ENCODE results near the gene GLCE.

The GLCE gene

DNA sequence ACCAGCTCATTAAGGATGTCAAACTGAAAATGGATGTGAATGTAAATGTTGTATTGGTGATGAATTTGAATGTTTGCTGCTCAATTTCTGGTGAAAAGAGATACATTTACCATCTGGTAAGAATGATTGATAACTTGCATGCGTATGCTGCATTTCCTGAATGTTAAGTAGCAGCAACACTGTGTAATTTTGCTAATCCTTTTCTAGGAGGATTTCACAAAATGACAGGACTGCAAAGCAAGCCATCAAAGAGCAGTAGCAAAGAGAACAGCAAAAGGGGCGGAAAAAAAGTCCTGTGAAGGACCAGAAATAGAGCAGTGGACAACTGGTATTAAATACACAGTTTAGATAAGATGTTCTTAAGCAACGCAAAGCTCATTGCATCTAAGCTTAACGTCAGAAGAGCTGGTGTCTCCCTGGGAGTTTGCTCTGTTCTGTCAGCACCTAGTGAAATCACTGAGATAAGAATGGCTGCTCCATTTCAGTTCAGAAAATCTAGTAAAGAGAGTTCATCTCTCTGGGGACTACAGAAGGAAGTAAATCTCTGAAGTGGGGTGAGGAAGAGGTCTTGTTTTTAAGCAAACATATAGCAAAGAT lies 114.7 kb downstream of the GLCE start:
- TF ChIP-seq GATA3 (IDR thresholded peaks at IDR 0.05; ENCODE audit: low read depth, low read length) = no peak

DNA sequence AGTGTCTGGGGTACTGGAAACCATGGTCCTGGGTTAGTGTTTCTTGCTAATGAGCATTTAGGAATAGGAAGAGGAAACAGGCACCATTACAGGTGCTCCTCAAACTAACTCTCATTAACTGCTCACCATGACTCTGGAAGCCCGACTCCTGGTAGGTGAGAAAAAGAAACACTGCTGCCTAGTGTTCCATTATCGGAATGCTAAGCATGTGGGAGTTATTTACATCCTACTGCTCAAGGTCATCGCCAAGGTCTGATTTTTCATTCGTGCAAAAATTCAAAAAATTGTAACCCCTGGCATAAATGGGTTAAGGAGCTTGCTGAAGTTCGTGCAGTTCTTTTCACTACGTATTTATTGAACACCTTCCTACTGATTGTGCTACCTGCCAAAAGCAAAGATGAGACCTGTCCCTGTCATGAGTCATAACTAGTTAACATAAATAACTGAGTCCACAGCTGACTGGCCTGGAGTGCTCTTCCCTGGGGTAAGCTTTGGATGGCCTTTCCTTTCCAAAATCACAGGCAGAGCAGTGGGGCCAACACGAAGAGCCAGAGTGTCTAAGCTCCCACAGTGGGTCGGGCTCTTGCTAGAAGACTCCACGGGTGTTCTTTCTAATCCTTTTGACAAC lies 115.6 kb downstream of the GLCE start:
- TF ChIP-seq GATA3 (IDR thresholded peaks at IDR 0.05; ENCODE audit: low read depth, low read length) (no peak), GATA2 (IDR thresholded peaks at IDR 0.05; ENCODE audit: low read depth, low read length) (no peak)

DNA sequence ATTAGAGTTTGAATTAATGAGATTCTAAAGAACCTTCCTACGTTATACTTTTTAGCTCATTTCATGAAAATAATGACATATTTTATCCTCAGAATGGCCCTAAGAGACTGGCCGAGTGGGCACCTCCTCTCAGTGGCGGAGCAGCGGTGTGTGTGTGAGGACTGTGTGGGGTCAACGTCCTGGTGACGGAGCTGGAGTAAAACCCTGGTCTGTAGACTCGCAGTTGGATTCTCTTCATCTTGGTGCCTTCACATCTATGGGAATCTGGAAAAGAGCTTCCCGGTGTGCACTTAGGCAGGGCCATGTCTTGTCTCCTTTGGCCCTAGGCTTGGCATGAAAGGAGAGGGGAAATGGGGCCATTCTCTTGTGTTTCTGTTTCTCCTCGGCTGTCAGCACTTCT lies 116.9 kb downstream of the GLCE start:
- TF ChIP-seq GATA2 (IDR thresholded peaks at IDR 0.05; ENCODE audit: low read depth, low read length) = no peak
- TF ChIP-seq GATA3 (IDR thresholded peaks at IDR 0.05; ENCODE audit: low read depth, low read length) = no peak

DNA sequence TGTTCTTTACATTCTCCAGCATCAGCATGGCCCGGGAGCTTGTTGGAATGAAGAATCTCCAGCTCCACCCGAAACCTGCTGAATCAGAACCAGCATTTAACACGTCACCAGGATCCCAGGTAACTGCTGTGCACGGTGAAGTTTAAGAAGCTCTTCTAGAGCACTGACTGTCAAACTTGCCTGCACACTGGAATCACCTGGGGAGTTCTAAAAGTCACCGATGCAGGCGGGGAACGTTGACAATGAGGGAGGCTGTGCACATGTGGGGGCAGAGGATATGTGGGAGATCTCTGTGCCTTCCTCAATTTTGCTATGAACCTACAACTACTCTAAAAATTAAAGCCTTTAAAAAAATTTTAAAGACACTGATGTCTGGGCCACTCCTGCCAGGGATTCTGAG lies 119.2 kb downstream of the GLCE start:
- TF ChIP-seq GATA3 (IDR thresholded peaks at IDR 0.05; ENCODE audit: low read depth, low read length) = no peak
- no peak for TF ChIP-seq GATA2 (IDR thresholded peaks at IDR 0.05; ENCODE audit: low read depth, low read length)

DNA sequence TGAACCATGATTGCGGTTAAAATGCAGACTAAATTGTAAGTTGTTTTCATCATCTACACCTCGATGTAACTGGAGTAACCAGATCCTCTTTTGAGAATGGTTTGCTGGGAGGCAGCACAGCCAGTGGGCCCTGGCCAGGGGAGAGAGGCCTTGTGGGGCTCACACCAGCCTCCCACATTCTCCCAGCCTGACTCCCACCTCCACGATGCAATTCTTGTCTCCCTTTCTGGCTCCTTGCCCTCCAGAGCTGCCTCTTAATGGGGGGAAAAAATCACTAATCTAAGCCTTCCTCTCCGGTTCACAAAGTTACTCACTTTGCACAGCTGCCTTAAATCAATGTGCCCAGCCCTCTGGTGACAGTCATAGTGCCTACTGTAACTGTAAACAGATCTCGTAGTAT lies 120.3 kb downstream of the GLCE start:
- TF ChIP-seq GATA3 (IDR thresholded peaks at IDR 0.05; ENCODE audit: low read depth, low read length) (no peak), GATA2 (IDR thresholded peaks at IDR 0.05; ENCODE audit: low read depth, low read length) (no peak)

DNA sequence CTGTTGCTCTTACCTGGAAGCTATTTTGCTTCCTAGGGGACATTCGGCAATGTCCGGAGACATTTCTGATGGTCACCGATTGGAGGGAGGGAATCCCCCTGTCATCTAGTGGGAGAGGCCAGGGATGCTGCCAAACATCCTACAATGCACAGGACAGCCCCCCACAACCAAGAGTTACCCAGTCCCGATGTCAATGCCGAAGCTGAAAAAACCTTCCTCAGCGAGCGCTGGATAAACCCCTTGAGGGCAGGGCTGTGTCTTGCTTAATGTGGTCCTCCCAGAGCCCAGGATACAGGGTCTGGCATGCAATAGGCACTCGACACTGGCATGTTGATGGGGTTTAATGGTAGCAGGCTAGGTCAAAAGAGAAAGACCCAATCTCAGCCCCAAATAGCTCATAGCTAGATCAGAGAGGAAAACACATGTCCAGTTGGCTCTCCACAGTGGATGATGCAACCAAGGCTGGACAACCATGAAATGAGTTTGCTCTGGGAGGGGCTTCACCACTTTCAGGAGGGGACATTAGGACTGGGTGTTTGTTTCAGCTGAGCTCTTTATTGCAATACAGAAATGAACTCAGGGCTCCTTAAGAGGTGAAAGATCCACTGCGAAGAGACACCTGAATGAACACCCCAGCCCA lies 121.8 kb downstream of the GLCE start:
- TF ChIP-seq GATA3 (IDR thresholded peaks at IDR 0.05; ENCODE audit: low read depth, low read length) (no peak), GATA2 (IDR thresholded peaks at IDR 0.05; ENCODE audit: low read depth, low read length) (no peak)

DNA sequence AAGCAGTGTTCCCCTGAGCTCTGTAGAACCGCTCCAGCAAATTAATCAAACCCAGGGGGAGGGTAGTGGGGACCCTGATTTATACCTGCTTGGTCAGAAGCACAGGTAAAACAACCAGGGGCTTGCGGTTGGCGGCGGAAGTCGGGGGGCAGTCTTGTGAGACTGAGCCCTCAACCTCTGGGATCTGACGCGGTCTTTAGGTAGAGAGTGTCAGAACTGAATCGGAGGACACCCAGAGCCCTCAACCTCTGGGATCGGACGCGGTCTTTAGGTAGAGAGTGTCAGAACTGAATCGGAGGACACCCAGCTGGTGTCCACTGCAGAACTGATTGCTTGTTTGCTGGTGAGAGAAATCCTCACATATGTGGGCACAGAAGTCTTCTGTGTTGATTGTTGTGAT lies 125.4 kb downstream of the GLCE start:
- TF ChIP-seq GATA2 (IDR thresholded peaks at IDR 0.05; ENCODE audit: low read depth, low read length) (no peak), GATA3 (IDR thresholded peaks at IDR 0.05; ENCODE audit: low read depth, low read length) (no peak)

DNA sequence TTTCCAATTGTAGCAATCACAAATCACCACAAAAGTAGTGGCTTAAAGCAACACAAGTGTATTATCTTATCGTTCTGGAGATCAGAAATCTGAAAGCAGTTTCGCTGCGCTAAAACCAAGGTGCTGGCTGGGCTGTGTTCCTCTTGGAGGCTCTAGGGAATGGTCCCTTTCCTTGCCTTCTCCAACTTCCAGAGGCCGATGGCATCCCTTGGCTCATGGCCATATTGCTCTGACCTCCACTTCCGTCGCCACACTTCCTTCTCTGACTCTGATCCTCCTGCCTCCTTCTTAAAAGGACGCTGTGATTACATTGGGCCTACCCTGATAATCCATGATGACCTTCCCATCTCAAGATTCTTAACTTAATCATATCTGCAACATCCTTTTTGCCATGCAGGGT lies 127.6 kb downstream of the GLCE start:
- TF ChIP-seq GATA3 (IDR thresholded peaks at IDR 0.05; ENCODE audit: low read depth, low read length) = no peak
- no peak for TF ChIP-seq GATA2 (IDR thresholded peaks at IDR 0.05; ENCODE audit: low read depth, low read length)

DNA sequence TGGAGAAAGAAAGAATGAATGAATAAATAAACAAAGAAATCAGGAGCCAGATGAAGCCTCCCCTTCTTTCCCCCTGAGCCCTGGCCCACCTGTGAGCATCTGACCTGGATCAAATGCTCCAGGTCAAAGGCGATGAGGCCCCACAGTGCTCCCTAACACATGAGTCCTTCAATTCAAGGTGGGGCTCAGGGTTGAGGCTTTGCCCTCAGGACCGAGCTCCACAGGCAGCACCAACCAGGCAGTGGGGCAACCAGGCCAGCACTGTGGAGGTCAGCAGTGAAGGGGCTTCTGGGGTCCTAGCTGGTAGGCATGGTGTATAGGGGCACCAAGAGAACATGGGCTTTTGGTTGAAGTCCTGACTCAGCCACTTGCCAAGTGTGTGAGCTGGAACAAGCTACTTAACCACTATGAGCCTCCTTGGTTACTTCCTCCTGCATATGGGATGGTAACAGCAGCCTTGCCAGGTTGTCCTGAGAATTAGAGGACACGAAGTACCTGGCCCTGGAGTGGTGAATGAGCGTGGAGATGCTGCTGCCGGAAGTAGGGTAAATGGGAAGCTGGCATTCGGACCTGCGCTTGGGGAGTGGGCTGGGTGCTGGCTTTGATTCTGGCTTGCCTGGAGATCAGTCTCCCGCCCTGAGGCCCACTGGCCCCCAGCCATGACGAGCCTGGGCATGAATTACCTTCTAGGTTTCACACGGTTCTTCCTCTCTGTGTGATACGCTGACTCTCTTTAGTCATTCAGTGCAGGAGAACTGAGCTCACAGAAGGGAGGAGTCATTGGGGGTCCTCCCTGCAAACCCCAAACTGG lies 128.3 kb downstream of the GLCE start:
- TF ChIP-seq GATA3 (IDR thresholded peaks at IDR 0.05; ENCODE audit: low read depth, low read length) = no peak
- TF ChIP-seq GATA2 (IDR thresholded peaks at IDR 0.05; ENCODE audit: low read depth, low read length) = no peak

DNA sequence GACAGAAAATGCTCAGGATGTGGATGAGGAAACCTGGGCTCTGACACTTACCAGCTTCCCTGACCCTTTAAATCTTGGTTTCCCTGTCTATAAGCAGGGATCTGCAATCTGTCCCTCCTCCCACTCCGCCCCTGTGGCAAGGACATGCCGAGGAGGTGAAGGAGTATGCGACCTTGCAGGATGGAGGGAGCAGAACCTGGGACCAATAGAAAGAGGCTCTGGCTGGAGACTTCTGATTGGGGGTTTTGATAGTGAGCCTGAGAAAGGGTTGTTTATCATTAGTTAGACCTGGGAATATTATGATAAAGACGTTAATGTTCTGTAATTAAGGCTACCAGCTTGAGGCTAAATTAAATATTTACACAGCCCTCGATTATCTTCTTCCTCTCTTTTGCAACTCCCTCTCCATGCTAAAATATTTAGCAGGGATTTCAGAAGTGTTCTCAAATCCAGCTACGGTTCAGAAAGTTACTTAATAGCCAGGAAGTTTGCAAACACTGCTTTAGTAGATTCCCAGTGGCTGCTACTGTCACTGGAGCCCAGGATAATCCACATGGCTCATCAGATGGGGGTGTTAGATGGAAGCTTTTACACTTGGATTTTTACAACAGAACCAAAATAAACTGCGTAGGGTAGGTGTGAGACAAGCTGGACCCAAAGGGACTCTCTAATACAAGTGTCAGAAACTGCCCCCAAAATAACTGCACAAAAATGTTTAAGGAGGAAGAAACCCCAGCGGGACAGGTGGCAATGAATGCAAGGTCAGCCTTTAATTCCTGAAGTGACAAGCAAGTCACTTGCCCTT lies 129.1 kb downstream of the GLCE start:
- TF ChIP-seq GATA3 (IDR thresholded peaks at IDR 0.05; ENCODE audit: low read depth, low read length) (no peak), GATA2 (IDR thresholded peaks at IDR 0.05; ENCODE audit: low read depth, low read length) (no peak)

DNA sequence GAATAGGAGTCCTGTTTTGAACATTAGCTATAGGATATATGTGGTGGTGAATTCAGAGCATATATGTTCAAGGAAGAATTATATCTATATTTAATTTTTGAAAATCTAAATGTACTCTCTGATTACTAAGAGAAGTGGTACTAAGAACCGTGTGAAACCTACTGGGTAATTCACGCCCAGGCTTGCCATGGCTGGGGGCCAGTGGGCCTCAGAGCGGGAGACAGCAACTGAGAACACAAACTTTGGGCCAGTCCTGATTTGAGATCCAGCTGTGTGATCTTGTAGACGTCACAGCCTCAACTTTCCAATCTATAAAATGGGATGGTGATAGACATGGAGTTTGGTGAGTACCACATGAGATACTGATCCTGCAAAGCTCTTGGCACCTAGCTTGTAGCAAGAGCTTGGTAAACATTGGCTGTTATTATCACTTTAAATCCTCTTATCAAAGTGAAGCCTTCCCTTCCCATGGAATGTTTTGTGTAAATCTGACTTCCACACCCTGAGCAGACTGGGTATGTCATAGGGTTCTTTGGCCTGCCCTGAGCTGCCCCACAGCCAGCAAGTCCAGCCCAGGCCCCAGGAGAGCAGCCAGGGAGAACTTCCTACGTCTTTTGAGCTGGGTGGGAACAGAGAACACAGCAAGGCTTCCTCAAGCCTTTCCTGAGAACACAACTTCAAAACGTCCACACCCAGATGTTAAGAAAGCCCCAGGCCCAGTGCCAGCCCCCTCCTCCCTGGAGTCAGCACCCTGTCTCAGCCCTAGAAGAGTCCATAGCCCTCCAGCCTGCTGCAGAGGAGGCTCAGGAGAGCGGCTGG lies 130.1 kb downstream of the GLCE start:
- no peak for TF ChIP-seq GATA3 (IDR thresholded peaks at IDR 0.05; ENCODE audit: low read depth, low read length)
- TF ChIP-seq GATA2 (IDR thresholded peaks at IDR 0.05; ENCODE audit: low read depth, low read length) = no peak

DNA sequence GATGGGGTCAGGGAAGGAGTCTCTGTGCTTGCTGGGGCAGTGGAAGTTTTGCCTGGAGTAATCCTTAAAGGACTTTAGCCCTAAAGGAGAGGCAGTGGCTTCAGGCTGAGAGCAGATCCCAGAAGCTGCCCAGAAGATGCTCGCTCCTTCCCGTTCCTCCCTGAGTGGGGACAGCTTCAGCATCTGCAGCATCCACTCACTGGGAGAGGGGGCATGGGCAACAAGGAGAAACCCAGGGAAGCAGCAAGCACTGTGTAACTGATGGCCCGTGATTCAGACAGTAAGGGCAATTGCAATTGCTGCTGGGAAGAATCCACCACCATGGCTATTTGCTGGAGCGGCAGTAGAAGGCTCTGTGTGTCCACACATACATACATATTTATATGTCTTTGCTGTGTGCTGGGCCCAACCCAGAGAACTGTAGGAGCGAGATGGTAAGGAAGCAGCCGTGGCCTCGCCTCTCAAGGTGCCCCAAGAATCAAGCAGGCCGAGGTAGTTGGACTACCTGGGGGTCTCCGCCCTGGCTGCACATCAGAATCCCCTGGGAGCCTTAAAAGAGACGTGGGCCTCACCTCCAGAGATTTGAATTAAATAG lies 132.5 kb downstream of the GLCE start:
- TF ChIP-seq GATA3 (IDR thresholded peaks at IDR 0.05; ENCODE audit: low read depth, low read length) (no peak), GATA2 (IDR thresholded peaks at IDR 0.05; ENCODE audit: low read depth, low read length) (no peak)

Data from SH-SY5Y (cell line).